ENCODE results near the gene GATA6.

DNA sequence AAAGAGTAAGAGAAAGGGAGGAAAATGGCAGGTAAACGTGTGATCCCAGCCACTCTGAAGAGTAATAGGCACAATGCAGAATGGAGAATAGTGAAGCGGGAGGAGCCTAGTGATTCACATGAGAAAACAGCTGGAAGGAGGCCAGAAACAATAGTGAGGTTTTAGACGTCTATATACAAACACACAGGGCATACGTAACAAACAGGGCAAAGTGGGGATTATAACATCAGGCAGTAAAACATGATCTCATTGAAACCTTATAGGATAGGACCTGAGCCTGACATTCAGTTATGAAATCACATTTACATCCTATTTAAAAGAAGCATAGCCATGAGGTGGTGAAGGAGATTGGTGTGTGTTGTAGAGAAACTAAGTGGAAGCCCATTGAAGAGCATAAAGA is 33.0 kb upstream of the GATA6 start:
- TF ChIP-seq POLR2A (IDR thresholded peaks at IDR 0.05; ENCODE audit: borderline replicate concordance, extremely low read depth, insufficient read depth, insufficient read length) (no peak), EZH2phosphoT487 (IDR thresholded peaks at IDR 0.05; ENCODE audit: borderline replicate concordance) (no peak), ZFX (IDR thresholded peaks at IDR 0.05) (no peak), SRF (IDR thresholded peaks at IDR 0.05; ENCODE audit: low read depth) (no peak), POLR2AphosphoS5 (IDR thresholded peaks at IDR 0.05; ENCODE audit: low read depth, low read length) (no peak), EZH2 (IDR thresholded peaks at IDR 0.05) (no peak), JUND (IDR thresholded peaks at IDR 0.05) (no peak), ZNF274 (IDR thresholded peaks at IDR 0.05; ENCODE audit: low read depth, low read length) (no peak)
- TF ChIP-seq, protein P1, sequence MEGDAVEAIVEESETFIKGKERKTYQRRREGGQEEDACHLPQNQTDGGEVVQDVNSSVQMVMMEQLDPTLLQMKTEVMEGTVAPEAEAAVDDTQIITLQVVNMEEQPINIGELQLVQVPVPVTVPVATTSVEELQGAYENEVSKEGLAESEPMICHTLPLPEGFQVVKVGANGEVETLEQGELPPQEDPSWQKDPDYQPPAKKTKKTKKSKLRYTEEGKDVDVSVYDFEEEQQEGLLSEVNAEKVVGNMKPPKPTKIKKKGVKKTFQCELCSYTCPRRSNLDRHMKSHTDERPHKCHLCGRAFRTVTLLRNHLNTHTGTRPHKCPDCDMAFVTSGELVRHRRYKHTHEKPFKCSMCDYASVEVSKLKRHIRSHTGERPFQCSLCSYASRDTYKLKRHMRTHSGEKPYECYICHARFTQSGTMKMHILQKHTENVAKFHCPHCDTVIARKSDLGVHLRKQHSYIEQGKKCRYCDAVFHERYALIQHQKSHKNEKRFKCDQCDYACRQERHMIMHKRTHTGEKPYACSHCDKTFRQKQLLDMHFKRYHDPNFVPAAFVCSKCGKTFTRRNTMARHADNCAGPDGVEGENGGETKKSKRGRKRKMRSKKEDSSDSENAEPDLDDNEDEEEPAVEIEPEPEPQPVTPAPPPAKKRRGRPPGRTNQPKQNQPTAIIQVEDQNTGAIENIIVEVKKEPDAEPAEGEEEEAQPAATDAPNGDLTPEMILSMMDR (IDR thresholded peaks at IDR 0.05 in 2 of 3, conservative IDR thresholded peaks at IDR 0.05 in 1 of 3; ENCODE audit: borderline replicate concordance in 1 of 3, insufficient read depth in 1 of 3, low read depth in 2 of 3, low read length in 2 of 3) = no peak
- TF ChIP-seq, protein P2, sequence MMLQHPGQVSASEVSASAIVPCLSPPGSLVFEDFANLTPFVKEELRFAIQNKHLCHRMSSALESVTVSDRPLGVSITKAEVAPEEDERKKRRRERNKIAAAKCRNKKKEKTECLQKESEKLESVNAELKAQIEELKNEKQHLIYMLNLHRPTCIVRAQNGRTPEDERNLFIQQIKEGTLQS (IDR thresholded peaks at IDR 0.05) = no peak
- TF ChIP-seq, protein P3, sequence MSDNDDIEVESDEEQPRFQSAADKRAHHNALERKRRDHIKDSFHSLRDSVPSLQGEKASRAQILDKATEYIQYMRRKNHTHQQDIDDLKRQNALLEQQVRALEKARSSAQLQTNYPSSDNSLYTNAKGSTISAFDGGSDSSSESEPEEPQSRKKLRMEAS (IDR thresholded peaks at IDR 0.05) = no peak

All from HCT116 (cell line).